Breast epithelium (tissue), 3 donors: ENCODE results near the gene ODAD4.

Experiments
- CTCF ChIP-seq, 3 donors: fragments of 450-650 bp; IDR thresholded peaks; one replicate each; pipeline ENCODE4 v1.5.1; 2016 to 2017; ENCODE audit warnings: antibody characterized with exemption in 3 of 3, mild to moderate bottlenecking in 3 of 3, moderate library complexity in 3 of 3
- POLR2A ChIP-seq: fragments of 450-650 bp; IDR thresholded peaks from one replicate; pipeline ENCODE4 v1.6.1; 2016; ENCODE audit warnings: antibody characterized with exemption, mild to moderate bottlenecking, moderate library complexity

GRCh38 chr17:41985919-41986318 is 55.5 kb downstream of the ODAD4 start:
- no peak for TF ChIP-seq CTCF (IDR thresholded peaks at IDR 0.05)
- TF ChIP-seq POLR2A: no peak
